Upper lobe of right lung (tissue), 1 donor: ENCODE results near the gene TSACC. TPM values are rescaled to one million over a fixed set of nuclear protein-coding genes. Genes with fewer than 3 reads are reported as not detected.

Experiments used
- ATAC-seq: fragments of 200-7000 bp; cut with Tn5 transposase; one replicate; pipeline ENCODE4 v1.9.1; 2020; ENCODE audit warnings: mild to moderate bottlenecking, moderate library complexity
- DNase-seq: peaks from one replicate; pipeline ENCODE4 v3.0.0-alpha.2; 2020
- H3K27ac ChIP-seq: fragments of 200-600 bp; one replicate; pipeline ENCODE4 v1.8.0; 2022
- H3K27me3 ChIP-seq: fragments of 200-600 bp; one replicate; pipeline ENCODE4 v1.8.0; 2022; ENCODE audit warnings: mild to moderate bottlenecking
- H3K36me3 ChIP-seq: fragments of 200-600 bp; one replicate; pipeline ENCODE4 v1.8.0; 2022
- H3K4me1 ChIP-seq: fragments of 200-600 bp; one replicate; pipeline ENCODE4 v1.8.0; 2022
- H3K4me3 ChIP-seq: fragments of 200-600 bp; one replicate; pipeline ENCODE4 v1.8.0; 2022; ENCODE audit warnings: mild to moderate bottlenecking
- H3K9me3 ChIP-seq: fragments of 200-600 bp; one replicate; pipeline ENCODE4 v1.8.0; 2022
- intact Hi-C: fragments of 100-400 bp; cut with DNase I; formaldehyde crosslinking; loops from one replicate; pipeline ENCODE4 v1.11.0; 2022
- total RNA-seq: library from RNA; stranded (reverse); fragmentation: NEBNext Ultra II Directional; extraction: Animal tissue kit (Norgen Biotek cat#: 25700); gene quantifications from one replicate; pipeline ENCODE4 v1.2.1, GENCODE V29; 2021
- TF ChIP-seq, protein P1 (sequence below): fragments of 200-600 bp; IDR thresholded peaks from one replicate; pipeline ENCODE4 v1.8.0; 2022; ENCODE audit warnings: antibody characterized with exemption
- donor health status: DM: no; HTN: yes; CAD: no; lungs with severe emphysema.

TSACC gene
- total RNA-seq, 1 donor from 2014 or later, result not detected

DNA sequence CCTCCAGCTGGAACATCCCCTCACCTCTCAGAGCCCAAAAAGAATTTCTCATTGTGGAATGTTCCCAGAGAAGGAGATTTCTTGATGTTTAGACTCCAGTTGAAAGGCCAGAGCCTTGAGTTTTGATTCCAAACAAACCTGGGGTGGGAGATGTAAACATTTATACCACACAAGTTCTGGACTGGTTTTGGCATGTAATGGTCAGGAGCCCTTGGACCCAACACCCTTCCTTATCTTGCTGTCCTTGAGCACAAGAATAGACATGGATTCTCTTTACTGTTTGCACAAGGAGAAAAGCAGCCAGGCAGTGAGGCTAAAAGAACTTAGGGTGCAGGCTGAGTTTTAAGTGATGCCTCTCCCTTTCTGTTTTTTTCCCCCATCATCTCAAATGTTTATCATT, 35.2 kb downstream of the TSACC start:
- H3K36me3 ChIP-seq, result no peaks in the 10 kb centered on the region
- DNase-seq (no peak), ATAC-seq (no peak)
- TF ChIP-seq, protein P1, sequence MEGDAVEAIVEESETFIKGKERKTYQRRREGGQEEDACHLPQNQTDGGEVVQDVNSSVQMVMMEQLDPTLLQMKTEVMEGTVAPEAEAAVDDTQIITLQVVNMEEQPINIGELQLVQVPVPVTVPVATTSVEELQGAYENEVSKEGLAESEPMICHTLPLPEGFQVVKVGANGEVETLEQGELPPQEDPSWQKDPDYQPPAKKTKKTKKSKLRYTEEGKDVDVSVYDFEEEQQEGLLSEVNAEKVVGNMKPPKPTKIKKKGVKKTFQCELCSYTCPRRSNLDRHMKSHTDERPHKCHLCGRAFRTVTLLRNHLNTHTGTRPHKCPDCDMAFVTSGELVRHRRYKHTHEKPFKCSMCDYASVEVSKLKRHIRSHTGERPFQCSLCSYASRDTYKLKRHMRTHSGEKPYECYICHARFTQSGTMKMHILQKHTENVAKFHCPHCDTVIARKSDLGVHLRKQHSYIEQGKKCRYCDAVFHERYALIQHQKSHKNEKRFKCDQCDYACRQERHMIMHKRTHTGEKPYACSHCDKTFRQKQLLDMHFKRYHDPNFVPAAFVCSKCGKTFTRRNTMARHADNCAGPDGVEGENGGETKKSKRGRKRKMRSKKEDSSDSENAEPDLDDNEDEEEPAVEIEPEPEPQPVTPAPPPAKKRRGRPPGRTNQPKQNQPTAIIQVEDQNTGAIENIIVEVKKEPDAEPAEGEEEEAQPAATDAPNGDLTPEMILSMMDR, result no peak
- intact Hi-C loops, result no loop called here
- no peak overlapping the region for H3K27ac ChIP-seq
- H3K9me3 ChIP-seq, result no peaks in the 10 kb centered on the region
- no peak overlapping the region for H3K4me3 ChIP-seq
- H3K27me3 ChIP-seq, result peaks cover 24% of the 10 kb centered on the region
- H3K4me1 ChIP-seq, result peaks cover 10% of the 10 kb centered on the region

DNA sequence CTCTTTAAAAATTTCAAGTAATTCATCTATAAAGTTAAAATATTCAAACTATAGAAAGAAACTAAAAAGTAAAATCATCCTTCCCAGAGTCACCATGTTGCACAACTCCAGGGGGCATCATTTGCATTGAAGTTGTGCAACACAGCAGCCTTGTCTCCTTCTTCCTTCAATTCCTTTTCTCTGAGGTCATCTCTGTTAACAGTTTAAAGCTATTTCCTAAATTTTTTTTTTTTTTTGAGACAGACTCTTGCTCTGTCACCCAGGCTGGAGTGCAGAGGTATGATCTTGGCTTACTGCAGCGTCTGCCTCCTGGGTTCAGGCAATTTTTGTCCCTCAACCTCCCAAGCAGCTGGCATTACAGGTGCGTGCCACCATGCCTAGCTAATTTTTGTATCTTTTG, 37.8 kb downstream of the TSACC start:
- no peaks in the 10 kb centered on the region for H3K36me3 ChIP-seq
- intact Hi-C loops, result no loop called here
- H3K27me3 ChIP-seq, result peaks cover 15% of the 10 kb centered on the region
- DNase-seq (no peak), ATAC-seq (no peak)
- H3K27ac ChIP-seq, result no peak overlapping the region
- no peak overlapping the region for H3K4me3 ChIP-seq
- TF ChIP-seq, protein P1, result no peak
- no peaks in the 10 kb centered on the region for H3K9me3 ChIP-seq
- H3K4me1 ChIP-seq, result no peaks in the 10 kb centered on the region

DNA sequence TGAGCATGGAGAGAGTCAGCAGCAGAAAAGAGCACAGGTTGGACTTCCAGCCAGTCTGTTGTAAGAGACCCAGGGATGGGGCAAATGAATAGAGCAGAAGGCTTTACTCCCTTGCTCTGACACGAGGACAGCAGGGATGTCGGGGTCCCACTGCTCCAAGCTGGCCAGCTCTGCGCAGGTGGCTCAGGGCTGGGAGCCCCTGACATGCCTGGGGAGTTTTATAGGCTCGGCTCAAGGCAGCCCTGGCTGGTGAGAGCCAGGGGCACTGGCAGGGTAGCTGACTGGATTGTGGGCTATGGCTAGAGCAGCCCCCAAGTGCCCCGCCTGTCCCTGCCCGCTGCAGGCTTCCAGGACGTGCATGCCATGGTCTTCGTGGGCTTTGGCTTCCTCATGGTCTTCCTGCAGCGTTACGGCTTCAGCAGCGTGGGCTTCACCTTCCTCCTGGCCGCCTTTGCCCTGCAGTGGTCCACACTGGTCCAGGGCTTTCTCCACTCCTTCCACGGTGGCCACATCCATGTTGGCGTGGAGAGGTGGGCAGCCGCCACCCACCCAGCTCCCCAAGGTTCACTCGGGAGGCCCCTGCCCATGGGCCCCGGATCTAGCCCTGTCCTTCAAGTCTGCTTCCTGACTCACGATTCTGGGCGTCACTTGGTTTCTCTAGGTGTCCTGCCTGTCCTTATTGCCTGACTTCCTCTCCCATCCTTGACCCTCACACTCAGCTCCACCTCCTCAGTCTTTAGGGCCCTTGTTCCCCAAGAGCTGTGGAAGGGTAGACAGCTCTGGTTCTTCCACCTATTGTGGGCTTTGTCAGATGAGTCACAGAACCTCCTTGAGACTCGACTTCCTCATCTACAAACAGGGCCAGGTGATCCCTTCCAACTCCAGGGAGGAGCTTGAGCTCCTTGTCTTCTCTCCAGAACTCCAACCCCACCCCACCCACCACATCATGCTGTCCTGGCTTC, 38.9 kb downstream of the TSACC start:
- Histone ChIP-seq H3K4me3 (no peak overlapping the region), H3K27ac (no peak overlapping the region), H3K27me3 (peaks cover 10% of the 10 kb centered on the region), H3K4me1 (no peaks in the 10 kb centered on the region), H3K36me3 (no peaks in the 10 kb centered on the region), H3K9me3 (no peaks in the 10 kb centered on the region)
- peak; percentile 52 for DNase-seq
- intact Hi-C loops, result no loop called here
- ATAC-seq, result no peak
- TF ChIP-seq, protein P1, result no peak

DNA sequence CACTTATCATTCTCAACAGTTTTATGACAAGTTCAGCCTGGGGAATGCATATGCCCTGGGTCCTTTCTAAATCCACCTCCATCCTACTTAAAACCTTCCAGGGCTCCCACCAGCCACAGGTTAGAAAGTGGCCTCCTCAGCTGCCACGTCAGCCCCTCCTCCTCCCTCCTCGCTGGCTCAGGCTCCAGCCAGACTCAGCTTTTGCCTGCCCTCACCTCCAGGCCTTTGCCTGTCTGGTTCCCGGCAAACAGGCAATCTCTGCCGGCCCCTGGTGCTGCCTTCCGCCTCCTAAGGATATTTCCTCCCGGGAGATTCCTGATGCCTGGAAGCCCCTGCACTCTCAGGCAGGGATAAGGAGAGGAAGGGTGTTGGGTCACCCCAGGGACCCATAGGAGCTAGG, 40.2 kb downstream of the TSACC start:
- no peak for ATAC-seq
- TF ChIP-seq, protein P1, result no peak
- Histone ChIP-seq H3K27me3 (no peaks in the 10 kb centered on the region), H3K9me3 (no peaks in the 10 kb centered on the region), H3K4me3 (no peak overlapping the region), H3K36me3 (no peaks in the 10 kb centered on the region), H3K4me1 (no peaks in the 10 kb centered on the region), H3K27ac (no peak overlapping the region)
- intact Hi-C loops, result no loop called here
- DNase-seq, result peak; percentile 36

DNA sequence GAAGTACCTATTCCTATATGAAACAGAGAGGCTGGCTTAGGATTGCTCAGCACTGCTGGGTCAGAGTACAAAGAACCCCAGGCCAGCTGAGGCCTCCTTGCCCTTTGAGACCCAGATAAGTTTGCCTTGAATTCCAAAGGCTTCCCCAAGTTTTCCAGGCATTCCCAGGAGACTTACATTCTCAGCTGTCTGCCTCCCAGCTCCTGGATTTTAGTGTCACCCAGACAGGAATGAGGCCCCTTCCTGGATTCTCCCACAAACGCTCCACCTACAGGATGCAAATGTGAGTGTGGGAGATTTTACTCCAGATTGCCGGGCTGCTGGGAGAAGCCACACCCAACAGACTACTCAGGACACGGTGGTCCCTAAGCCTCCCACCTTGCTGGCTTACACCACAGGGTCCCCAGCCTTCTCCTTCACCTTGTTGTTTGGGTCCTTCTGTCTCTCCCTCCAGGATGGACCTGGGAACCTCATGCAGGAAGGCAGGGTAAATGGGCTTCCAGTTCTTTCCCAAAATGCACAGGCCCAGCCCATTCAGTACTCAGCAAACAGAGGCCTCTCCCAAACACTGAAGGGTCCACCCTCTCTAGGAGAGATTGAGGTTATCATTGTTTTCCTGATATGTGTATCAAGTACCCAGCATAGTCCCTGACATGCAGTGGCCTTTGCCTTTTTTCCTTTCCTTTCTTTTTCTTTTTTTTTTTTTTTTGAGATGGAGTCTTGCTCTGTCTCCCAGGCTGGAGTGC, 41.3 kb downstream of the TSACC start:
- intact Hi-C loops, result no loop called here
- H3K9me3 ChIP-seq, result no peaks in the 10 kb centered on the region
- no peak overlapping the region for H3K27ac ChIP-seq
- no peaks in the 10 kb centered on the region for H3K36me3 ChIP-seq
- no peaks in the 10 kb centered on the region for H3K4me1 ChIP-seq
- H3K27me3 ChIP-seq, result no peaks in the 10 kb centered on the region
- TF ChIP-seq, protein P1, result no peak
- ATAC-seq (no peak), DNase-seq (no peak)
- H3K4me3 ChIP-seq, result no peak overlapping the region
